Stimulated activated CD8-positive, alpha-beta memory T cell treated with anti-CD3 and anti-CD28 coated beads, Interleukin-12 subunit alpha, Interleukin-12 subunit beta, amount 100 ng/mL, for 24 hours (primary cell): ENCODE data around the gene FAM83E.
A peak's percentile ranks its signal among the peaks of the same experiment; 100 is the strongest.

Experiments used
- DNase-seq: peaks from one replicate; pipeline ENCODE4 v3.0.0-alpha.2; 2020; ENCODE audit errors: extremely low read depth

FAM83E gene

GRCh38 chr19:48628486-48629296, 13.8 kb upstream of the FAM83E start:
- no peak for DNase-seq

- no peak for DNase-seq
These were observed 13.0 kb upstream of the FAM83E start for GRCh38 chr19:48627865-48628314.

GRCh38 chr19:48627201-48627864, 12.5 kb upstream of the FAM83E start:
- DNase-seq = no peak

- DNase-seq = no peak
These were observed 11.0 kb upstream of the FAM83E start for GRCh38 chr19:48625891-48626327.

DNA sequence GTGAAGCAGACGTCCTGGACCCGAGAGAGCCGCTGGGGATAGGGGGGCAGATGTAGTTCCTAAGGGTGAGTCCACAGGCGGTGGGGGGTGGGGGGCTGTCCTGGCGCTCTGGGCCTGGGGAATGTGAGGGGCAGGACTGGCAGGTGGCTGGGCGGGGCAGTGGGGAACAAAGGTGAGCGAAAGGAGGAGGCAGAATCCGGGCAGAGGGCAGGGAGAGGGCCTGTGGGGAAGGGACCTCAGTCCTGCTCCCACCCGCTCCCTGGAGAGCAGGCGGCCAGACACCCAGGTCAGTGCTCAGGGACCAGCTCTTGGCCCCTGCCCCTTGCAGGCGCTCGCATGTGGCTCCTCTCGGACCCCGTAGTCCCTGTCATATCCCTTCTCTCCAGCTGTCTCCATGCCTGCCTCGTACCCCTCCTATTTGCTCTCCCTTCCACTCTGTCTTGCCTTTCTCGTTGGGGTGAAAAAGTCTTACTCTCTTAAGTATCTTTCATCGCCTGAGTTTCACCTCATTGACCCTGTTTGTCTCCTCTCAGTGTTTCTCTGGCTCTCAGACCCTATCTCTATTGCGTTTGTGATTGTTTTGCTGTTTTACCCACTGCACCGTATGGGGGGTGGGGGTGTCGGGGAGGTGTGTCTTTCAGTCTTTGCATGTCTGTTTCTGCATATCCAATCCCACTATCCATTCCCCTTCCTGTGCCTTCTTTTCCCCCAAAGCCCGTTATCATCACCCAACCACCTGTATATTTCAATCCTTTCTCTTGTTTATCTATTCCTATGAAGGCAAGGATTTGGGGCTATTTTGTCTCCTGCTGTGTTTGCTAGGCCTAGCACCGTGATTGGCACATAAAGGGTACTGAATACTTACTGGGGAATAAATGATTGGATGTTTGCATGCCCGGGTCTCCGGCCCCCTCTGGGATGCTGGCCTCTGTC, 10.2 kb upstream of the FAM83E start:
- DNase-seq = no peak

DNA sequence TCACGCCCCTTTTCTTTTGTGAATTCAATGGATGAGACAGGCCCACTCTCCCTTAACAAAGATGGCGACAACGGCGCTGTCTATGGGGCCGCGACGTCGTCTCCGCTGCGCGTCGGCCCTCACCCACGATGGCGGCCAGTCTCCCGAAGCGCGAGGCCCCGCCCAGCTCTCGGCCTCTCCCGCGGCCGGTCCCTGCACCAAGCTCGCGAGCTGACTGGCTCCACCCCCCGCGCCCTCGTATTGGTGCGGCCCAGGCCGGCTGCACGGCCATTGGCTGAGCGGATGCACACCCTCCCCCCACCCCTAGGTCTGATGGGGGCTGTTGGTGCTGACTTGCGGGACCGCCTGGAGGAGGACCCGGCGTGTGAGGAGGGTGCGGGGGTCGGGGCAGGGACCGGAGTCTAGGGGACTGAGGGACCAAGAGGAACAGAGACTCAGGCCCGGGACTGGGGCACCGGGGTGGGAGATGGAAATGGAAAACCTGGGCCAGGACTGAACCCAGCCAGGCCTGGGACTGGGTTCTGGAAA, 9.3 kb upstream of the FAM83E start:
- DNase-seq = peak; percentile 99

DNA sequence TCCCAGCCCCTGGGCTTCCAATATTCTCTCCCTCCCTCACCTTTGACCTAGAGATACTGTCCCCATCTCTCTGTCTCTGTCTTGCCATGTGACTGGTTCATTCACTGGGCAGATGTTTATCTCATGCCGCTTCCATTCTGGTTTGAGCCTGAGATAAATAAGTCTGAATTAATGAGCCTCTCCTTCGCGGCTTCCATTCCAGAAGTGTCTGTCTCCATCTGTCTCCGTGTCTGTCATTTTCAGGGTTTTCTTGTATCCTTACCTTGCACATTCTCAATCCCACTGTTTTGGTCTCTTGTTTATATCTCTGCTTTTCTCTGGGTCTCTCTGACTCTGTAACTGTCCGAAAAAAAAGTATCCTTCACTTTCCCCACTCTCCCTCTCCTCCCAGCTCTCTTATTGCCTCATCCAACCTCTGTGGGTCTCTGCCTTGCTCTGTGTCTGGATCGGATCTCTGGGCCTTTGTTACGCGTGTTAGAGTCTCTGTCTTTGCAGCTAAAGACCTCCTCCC, 8.7 kb upstream of the FAM83E start:
- DNase-seq = no peak

DNA sequence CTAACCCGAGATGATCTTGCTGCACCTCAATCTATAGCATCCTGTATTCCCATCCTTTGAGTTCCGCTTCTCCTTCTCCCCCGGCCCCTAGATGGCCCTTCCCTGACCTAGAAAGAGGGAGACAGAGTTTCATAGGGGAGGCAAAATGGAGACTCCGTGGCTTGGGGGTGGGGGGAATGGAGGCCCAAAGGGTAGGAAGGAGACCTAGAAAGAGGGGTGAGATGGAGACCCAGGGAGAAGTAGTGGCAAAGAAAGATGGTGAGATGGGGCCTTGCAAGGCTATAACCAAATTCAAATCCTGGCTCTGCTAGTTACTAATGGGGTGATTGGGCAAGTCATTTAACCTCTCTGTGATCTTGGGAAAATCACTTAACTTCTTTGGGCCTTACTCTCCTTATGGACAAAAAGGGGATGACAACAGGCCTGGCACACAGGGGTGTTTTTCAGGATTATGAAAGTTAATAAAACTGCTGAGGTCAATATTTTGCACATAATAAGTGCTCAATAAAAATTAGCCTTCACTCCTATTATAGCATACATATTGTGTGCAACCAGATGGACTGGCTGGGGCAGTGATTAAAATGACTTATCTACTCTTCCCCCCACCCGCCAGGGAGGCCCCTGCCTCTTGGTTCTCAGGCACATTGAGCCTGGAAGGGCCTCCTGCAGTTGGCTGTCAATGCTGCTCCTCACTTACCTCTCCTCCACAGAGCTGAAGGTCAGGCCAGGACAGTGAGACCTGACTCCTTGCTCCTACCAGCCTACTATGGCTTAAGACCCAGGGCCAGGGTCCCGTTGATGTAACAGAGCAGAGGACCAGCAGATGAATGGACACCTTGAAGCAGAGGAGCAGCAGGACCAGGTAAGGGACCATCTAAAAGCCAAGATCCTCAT, 5.1 kb upstream of the FAM83E start:
- DNase-seq = no peak

DNA sequence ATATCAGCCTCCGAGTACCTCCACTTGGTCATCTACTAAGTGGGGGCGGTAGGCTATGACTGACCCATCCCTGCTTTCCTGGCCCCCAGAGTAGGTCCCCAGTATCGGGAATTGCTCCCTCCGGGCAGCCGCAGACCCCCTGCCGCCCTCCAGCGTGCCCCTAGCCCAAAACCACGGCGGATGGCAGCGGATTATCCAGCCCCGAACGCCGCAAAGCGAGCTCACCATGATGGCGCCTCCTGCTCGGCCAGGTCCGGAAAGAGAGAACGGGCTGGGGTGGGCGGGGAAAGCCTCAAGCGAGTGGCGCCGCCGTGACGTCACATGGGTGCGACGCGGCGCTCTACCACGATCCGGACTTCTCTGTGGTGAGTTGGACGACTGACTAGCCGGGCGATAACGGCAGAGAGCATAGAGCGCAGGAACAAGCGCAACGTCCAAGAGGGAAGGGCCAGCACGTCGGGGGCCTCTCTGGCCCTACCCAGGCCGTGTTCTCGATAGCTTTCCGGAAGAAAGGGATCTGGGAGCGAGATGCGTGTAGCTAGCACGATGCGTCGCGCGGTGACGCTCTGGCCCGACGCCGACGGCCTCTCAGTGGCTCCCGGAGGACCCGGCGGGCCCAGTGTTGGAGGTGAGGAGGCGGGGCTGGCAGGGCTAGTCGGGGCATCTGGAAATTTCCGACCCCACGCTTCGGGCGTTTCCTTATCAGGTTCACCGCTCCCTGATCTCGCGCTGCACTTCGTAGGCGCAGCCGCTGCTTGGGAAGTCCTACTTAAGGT, 4.2 kb upstream of the FAM83E start, which contains the start of the genes RPL18 and SPHK2:
TSS of gene RPL18 (minus strand) at position 263 of the 776 bp plus-strand sequence. CDS start at position 228, 35 bp downstream.
TSS of gene SPHK2 (plus strand) at position 591 of the 776 bp plus-strand sequence. CDS start 1,009 bp downstream, outside the sequence.
- peak; percentile 93 for DNase-seq

GRCh38 chr19:48618278-48618915, 3.5 kb upstream of the FAM83E start:
- no peak for DNase-seq

DNA sequence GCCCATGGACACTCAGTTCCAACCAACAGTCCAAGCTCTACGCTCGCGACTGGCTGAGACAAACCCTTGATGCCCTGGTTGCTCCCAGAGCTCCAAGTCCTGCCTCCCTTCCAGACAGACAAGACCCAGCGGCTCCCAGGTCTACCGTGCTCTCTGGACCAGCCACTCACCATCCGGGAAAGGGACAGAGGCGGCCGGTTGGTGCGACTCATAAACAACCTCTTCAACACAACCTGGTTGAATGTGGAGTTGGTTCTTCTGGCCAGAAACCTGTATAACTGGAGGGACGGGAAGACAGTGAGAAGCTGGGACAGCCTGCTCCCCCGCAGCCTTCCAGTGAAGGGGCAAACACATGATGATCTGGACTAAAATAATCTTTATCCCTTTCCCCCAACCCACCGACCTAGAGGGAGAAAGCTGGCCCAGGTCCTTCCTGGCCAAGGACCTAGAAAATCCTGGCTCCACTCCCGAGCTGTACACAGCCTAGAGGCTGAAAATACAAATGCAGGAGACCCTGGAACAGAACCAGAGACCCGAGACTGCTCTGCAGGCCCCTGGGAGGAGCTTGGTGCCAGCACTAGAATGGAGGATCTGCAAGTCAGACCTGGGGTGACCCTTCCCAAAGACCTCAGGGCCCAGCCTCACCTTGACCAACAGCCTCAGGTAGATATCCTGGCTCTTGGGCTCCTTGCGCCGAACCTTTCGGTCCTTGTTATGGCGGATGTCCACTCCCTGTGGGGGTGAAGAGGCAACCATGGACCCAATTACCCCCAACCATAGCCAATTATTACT, 2.5 kb upstream of the FAM83E start:
- no peak for DNase-seq

- DNase-seq = no peak
These were observed 1.7 kb upstream of the FAM83E start for GRCh38 chr19:48616491-48617056.

DNA sequence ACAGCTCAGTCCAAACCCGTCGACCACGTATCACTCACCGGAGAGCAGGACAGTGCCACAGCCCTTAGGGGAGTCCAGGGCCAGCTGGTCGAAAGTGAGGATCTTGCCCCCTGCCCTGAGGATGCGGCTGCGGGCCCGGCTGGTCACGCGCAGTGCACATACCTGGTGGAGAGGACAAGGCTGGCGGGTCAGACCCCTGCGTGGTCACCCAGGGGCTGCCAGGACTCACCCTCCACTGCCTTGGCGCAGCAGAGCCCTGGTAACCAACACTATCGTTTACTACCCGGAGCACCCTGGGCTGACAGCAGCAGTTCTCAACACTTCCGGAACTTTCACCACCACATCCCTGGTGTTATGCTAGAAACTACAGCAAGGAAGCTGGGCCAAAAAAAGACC, 1.2 kb upstream of the FAM83E start:
- DNase-seq = no peak

- no peak for DNase-seq
These were observed 560 bp upstream of the FAM83E start for GRCh38 chr19:48615231-48616040.

DNA sequence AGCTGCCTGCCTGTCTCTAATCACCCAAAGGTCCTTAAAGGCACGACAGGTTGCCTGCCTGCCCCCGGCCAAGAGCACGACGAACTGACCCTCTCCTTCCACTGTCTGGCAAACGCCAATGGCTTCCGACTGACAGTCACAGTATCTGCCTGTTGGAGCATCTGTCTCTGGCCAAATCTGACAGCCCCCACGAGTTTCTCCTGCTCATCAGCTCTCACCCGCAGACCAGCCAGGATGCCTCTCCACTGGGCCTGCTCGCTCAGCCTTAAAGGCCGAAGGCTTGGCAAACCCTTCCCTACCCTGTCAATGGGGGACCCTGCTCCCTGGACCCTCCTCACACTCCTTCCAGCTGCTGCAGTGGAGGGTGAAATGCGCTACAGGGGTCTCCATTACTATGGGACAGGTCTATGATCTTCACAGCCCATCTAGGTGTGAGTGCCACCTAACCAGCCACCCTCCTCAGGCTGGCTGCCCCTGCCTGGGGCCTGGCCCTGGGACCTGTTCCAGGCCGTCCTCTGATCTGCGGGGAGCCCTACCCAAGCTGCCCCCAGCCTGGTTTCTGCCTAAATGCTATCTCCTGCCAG, 932 bp downstream of the FAM83E start:
- no peak for DNase-seq

DNA sequence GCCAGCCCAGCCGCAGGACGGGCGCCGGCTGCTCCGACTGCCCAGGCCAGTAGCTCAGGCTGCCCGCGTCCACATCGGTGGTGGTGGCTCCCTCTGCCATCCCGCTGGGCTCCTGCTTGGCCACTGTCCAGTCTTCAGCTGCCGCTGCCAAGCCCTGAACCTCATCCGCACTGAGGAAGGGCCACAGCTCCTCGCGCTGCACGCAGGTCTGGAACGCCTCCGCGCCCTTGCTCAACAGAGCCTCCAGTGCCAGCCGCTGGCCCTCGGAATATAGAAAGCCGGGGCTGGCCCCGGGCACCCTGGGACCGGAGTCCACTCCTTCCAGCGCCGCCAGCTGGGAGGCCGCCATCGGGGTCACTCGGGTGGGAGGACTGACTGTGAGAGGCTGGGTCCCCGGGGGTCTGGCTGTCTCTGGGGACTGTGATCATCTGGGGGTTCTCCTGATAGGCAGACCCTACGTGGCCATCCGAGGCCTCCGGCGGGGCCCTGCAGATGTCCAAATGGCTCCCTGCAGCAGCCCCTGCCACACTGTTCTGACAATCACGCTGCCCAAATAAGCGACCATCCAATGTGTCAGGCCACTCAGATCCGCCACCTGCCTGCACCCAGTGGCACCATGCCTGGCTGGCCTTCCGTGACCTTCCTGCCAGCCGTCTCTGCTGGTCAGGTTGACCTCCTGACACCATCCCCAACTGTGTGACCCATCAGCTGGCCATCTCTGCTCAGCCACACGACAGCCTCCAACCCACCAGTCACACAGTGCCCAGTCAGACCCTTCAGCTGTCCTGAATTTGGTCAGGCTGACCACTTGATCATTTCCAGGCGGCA, 1.6 kb downstream of the FAM83E start:
- no peak for DNase-seq
